Umbilical cord (tissue), 2 donors: ENCODE measurements around the gene HORMAD2. TPM values are rescaled to one million over a fixed set of nuclear protein-coding genes. Genes with fewer than 3 reads are reported as not detected.

Experiments used
- DNase-seq: peaks from one replicate; pipeline ENCODE4 v3.0.0-alpha.2; 2015; ENCODE audit warnings: low spot score
- total RNA-seq: library from RNA; depleted of rRNA; stranded (reverse); fragments of >200 nt; gene quantifications from one replicate; pipeline ENCODE4 v1.2.3, GENCODE V29; 2014; ENCODE audit warnings: low replicate concordance; ENCODE audit not compliant: insufficient read depth

Gene HORMAD2
- total RNA-seq: 1.2 TPM

GRCh38 chr22:30079952-30080533, at the start of gene HORMAD2:
Gene HORMAD2, plus strand, starts transcription at chr22:30080464. Its CDS starts 13,489 bp downstream, at chr22:30093953.
- no peak for DNase-seq

- no peak for DNase-seq
These were observed 48.9 kb upstream of the HORMAD2 start for GRCh38 chr22:30031328-30031727.

- no peak for DNase-seq
These were observed 48.4 kb upstream of the HORMAD2 start for GRCh38 chr22:30031764-30032455.

GRCh38 chr22:30033137-30033536, 47.1 kb upstream of the HORMAD2 start:
- DNase-seq: no peak

GRCh38 chr22:30033901-30034300, 46.4 kb upstream of the HORMAD2 start:
- no peak for DNase-seq

- DNase-seq: no peak
These were observed 43.6 kb upstream of the HORMAD2 start for GRCh38 chr22:30036656-30037055.

- DNase-seq: peak; percentile 28
These were observed 42.0 kb upstream of the HORMAD2 start for GRCh38 chr22:30038219-30038618.

- DNase-seq: no peak
These were observed 39.6 kb upstream of the HORMAD2 start for GRCh38 chr22:30040499-30041260.

- DNase-seq: no peak
These were observed 38.8 kb upstream of the HORMAD2 start for GRCh38 chr22:30041475-30041874.

- DNase-seq: no peak
These were observed 38.4 kb upstream of the HORMAD2 start for GRCh38 chr22:30041881-30042280.

GRCh38 chr22:30043161-30043560, 37.1 kb upstream of the HORMAD2 start:
- no peak for DNase-seq

GRCh38 chr22:30044369-30044768, 35.9 kb upstream of the HORMAD2 start:
- DNase-seq: peak; percentile 32

GRCh38 chr22:30044881-30045493, 35.3 kb upstream of the HORMAD2 start:
- no peak for DNase-seq

GRCh38 chr22:30045494-30045887, 34.8 kb upstream of the HORMAD2 start:
- DNase-seq: no peak

- DNase-seq: no peak
These were observed 34.2 kb upstream of the HORMAD2 start for GRCh38 chr22:30045901-30046715.

GRCh38 chr22:30046716-30047363, 33.4 kb upstream of the HORMAD2 start:
- no peak for DNase-seq

GRCh38 chr22:30047364-30047738, 32.9 kb upstream of the HORMAD2 start:
- no peak for DNase-seq

GRCh38 chr22:30048681-30049080, 31.6 kb upstream of the HORMAD2 start:
- DNase-seq: no peak

GRCh38 chr22:30054067-30054763, 26.0 kb upstream of the HORMAD2 start:
- no peak for DNase-seq

GRCh38 chr22:30054764-30055069, 25.5 kb upstream of the HORMAD2 start:
- peak; percentile 22 for DNase-seq
